GM12878 (cell line): ENCODE measurements around the gene CIDEA. TPM values are rescaled to one million over a fixed set of nuclear protein-coding genes. Genes with fewer than 3 reads are reported as not detected.
"Not testable (repeated sequence)": the region's sequence is repeated elsewhere in the genome, so short reads cannot be mapped to it uniquely, and the experiment has no call there.

Experiments
- ATAC-seq: fragments of 200-7000 bp; cut with Tn5 transposase; 3 replicates; pipeline ENCODE4 v1.9.1; 2020; ENCODE audit warnings: mild to moderate bottlenecking, moderate library complexity
- BruUV-seq: library from RNA; stranded (reverse); fragments of 400-500 nt; replicated peaks from 2 replicates; lab custom pipeline; 2021; lab: Mats Ljungman, UMichigan
- CTCF ChIA-PET: fragments of 300-600 bp; sonication (Branson Sonifier 250); formaldehyde crosslinking; extraction: SDS; loops from one replicate; lab custom pipeline; 2021; ENCODE audit warnings: inconsistent platforms; lab: Yijun Ruan, JAX
- POLR2A ChIA-PET: fragments of 350-600 bp; formaldehyde crosslinking; extraction: SDS; loops from one replicate; lab custom pipeline; 2021; ENCODE audit warnings: inconsistent platforms; lab: Charles Lee
- RAD21 ChIA-PET: fragments of 300-600 bp; sonication (Branson Sonifier 250); formaldehyde crosslinking; loops from one replicate; lab custom pipeline; 2023; ENCODE audit warnings: antibody characterized with exemption; ENCODE audit not compliant: unreplicated experiment; lab: Charles Lee
- SMC1A ChIA-PET: fragments of 300-600 bp; sonication (Branson Sonifier 250); formaldehyde crosslinking; loops from one replicate; lab custom pipeline; 2023; ENCODE audit not compliant: unreplicated experiment, uncharacterized antibody; lab: Charles Lee
- DNase-seq: peaks from one replicate; pipeline ENCODE4 v3.0.0-alpha.2; 2011; ENCODE audit warnings: low read depth, low spot score
- FAIRE-seq: peaks from 3 replicates; lab custom pipeline; 2011; peaks lifted over from hg19 to GRCh38; lab: Jason Lieb, UNC
- H2AFZ ChIP-seq: 2 replicates; pipeline ENCODE4 v1.6.0; 2011; ENCODE audit warnings: low read depth, low read length, control low read depth; ENCODE audit not compliant: control insufficient read depth
- H3K27ac ChIP-seq: 2 replicates; pipeline ENCODE4 v1.5.1; 2011; ENCODE audit warnings: control low read depth; ENCODE audit not compliant: control insufficient read depth, insufficient read depth
- H3K27me3 ChIP-seq, 2 experiments: replicated peaks in 1 of 2; 2 replicates each; pipeline versions ENCODE4 v1.6.0 to v1.6.1; 2011; ENCODE audit warnings: low read length in 1 of 2; ENCODE audit not compliant: control insufficient read depth in 2 of 2, insufficient read depth in 2 of 2
- H3K36me3 ChIP-seq, 2 experiments: 2 replicates each; pipeline ENCODE4 v1.5.1; 2011; ENCODE audit warnings: low read length in 1 of 2; ENCODE audit not compliant: control insufficient read depth in 2 of 2, insufficient read depth in 2 of 2
- H3K4me1 ChIP-seq: 2 replicates; pipeline ENCODE4 v1.6.1; 2011; ENCODE audit warnings: mild to moderate bottlenecking, low read length, moderate library complexity, mixed read lengths; ENCODE audit not compliant: control insufficient read depth, insufficient read depth
- H3K4me2 ChIP-seq: 2 replicates; pipeline ENCODE4 v1.6.0; 2011; ENCODE audit warnings: control low read depth; ENCODE audit not compliant: control insufficient read depth, insufficient read depth
- H3K4me3 ChIP-seq: fragments of 200-600 bp; sonication (generic); 2 replicates; pipeline ENCODE4 v1.5.1; 2016
- H3K79me2 ChIP-seq: 2 replicates; pipeline ENCODE4 v1.6.0; 2011; ENCODE audit warnings: low read length; ENCODE audit not compliant: control insufficient read depth, insufficient read depth
- H3K9ac ChIP-seq: 2 replicates; pipeline ENCODE4 v1.8.0; 2011; ENCODE audit warnings: low read length, control low read depth, mixed read lengths; ENCODE audit not compliant: control insufficient read depth, insufficient read depth
- H3K9me3 ChIP-seq: replicated peaks from 3 replicates; pipeline ENCODE4 v1.5.1; 2011; ENCODE audit warnings: mild to moderate bottlenecking, low read length; ENCODE audit not compliant: control insufficient read depth, insufficient read depth
- H4K20me1 ChIP-seq: 2 replicates; pipeline ENCODE4 v1.6.0; 2011; ENCODE audit not compliant: control insufficient read depth, insufficient read depth
- WGBS: methylation state at CpG from one replicate; pipeline ENCODE4 v1.1.6; 2016; ENCODE audit warnings: low lambda C conversion rate; ENCODE audit not compliant: insufficient replicate concordance, insufficient coverage; ENCODE audit errors: missing lambda C conversion rate; 5-methylcytosine and 5-hydroxymethylcytosine counted together
- in situ Hi-C: fragments of 300-500 bp; cut with MboI; formaldehyde crosslinking; loops from 9 replicates; pipeline ENCODE4 v1.14.3; 2018; ENCODE audit warnings: mixed read lengths
- intact Hi-C: fragments of 100-400 bp; cut with micrococcal nuclease; formaldehyde crosslinking; loops from one replicate; pipeline ENCODE4 v1.14.2; 2022; ENCODE audit not compliant: unreplicated experiment
- polyA plus RNA-seq, 11 experiments: library from polyadenylated mRNA; depleted of rRNA in 4 of 11; unstranded in 6 of 11; stranded (reverse) in 5 of 11; fragments of >200 nt; fragmentation: Nextera tagmentation in 4 of 11; fragmentation: Illumina TruSeq in 1 of 11; extraction: Ambion mirVana in 4 of 11; extraction: Trizol in 1 of 11; gene quantifications; 1 replicate in 1 of 11; 2 replicates in 10 of 11; pipeline versions ENCODE4 v1.2.1 to v1.2.3, GENCODE V29; 2011 to 2016; ENCODE audit warnings: inconsistent platforms in 2 of 11, missing spikeins in 2 of 11, low read depth in 1 of 11
- total RNA-seq, 4 experiments: library from RNA; depleted of rRNA in 3 of 4; stranded (reverse); fragments of >200 nt in 3 of 4; fragmentation: Illumina TruSeq in 1 of 4; extraction: Trizol in 1 of 4; gene quantifications; 2 replicates each; pipeline versions ENCODE4 v1.2.1 to v1.2.3, GENCODE V29; 2013 to 2021

The CIDEA gene
- total and polyA plus RNA-seq, 10 of the 15 experiments (the other 5 are each of a cell fraction or from before 2014, with no cell fraction given), result not detected

DNA sequence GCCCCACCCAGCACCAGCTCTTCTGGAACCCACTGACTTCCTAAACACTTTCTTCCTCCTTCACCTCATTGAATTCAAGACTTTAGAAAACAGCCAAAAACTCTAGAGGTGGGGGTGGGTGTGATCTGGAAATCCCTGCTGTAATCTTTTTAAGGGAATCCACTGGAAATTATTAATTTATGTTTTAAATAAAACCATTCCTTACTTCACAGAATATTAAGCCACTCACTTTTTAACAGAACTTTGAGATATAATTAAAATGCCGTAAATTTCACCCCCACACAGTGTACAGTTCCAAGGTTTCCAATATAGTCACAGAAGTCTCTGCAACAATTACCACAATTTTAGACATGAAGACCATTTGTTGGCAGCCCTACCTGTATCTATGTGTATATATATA is 30.8 kb upstream of the CIDEA start:
- ATAC-seq, H3K79me2 ChIP-seq, POLR2A ChIA-PET, H3K9me3 ChIP-seq, H2AFZ ChIP-seq, CTCF ChIA-PET, DNase-seq, BruUV-seq, RAD21 ChIA-PET, FAIRE-seq, intact Hi-C loops, SMC1A ChIA-PET, H3K27me3 ChIP-seq, H3K4me2 ChIP-seq, H3K4me1 ChIP-seq, H3K4me3 ChIP-seq, H3K27ac ChIP-seq, H3K36me3 ChIP-seq, in situ Hi-C loops, H4K20me1 ChIP-seq, H3K9ac ChIP-seq: not testable (repeated sequence)
- 84% methylated on average over 1 of the region's 1 CpG for WGBS

DNA sequence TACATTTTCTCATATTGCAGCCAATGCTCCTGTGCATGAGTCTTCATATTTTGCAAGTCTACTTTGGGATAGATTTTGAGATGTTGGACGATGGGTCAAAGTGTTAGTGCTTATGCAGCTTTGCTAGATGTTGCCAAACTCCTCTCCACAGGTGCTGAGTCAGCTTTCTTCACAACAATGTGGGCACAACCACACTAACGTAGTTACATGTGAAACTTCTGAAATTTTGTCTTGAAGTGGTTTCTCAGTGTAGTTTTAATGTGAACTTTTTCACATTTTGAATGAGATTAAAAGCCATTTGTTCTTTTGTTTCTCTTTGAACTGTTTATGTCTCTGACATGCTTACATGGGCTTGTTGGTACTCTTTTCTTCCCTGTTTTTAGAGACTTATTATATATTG is 27.4 kb upstream of the CIDEA start:
- H3K79me2 ChIP-seq, H3K27me3 ChIP-seq, H3K4me3 ChIP-seq, H2AFZ ChIP-seq, POLR2A ChIA-PET, CTCF ChIA-PET, H3K36me3 ChIP-seq, intact Hi-C loops, DNase-seq, H3K9ac ChIP-seq, BruUV-seq, H4K20me1 ChIP-seq, H3K27ac ChIP-seq, SMC1A ChIA-PET, FAIRE-seq, H3K4me2 ChIP-seq, H3K4me1 ChIP-seq, H3K9me3 ChIP-seq: not testable (repeated sequence)
- peak; percentile 68 for ATAC-seq
- RAD21 ChIA-PET, result interaction anchor here (0.6 kb wide), 1 partner anchor 1618 kb away, joined by 3 read pairs; no protein-coding TSS in a partner anchor
- in situ Hi-C loops, result loop anchor here (5.0 kb wide), 1 partner anchor 1620 kb away; no protein-coding TSS in a partner anchor
- 0% methylated on average over 1 of the region's 2 CpGs for WGBS

DNA sequence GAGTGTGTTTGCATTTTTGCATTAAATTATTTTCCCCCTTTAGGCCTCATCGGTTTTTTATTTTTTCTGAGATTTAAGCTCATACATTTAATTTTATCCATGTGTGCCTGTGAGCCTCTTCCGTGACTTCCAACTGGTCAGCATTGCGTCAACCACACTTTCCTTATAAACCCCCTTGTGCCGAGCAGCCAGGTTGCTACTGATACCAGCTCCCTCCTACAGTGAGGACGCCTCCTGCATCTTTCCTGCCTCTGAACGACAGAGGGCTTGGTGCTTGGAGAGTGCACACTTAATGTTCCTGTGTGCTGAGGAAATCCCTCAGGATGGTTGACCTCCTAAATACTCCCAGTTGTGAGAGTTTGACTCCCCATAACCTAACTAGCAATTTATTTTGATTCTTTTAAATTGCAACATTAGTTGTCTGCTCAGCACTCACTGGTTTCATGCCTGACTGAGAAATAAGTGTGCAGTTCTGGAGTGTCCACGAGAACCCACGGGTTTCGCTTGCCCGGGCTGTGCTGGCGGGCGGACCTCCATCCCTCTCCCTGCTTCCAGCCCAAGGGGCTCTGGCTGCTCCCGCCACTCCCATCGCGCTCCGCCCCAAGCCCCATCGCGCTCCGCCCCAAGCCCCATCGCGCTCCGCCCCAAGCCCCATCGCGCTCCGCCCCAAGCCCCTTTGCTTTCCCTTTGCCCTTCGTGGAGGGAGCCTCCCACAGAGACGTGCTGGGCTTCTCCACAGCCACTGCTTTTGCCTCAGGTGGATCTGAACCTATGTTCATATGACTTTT is 26.6 kb upstream of the CIDEA start:
- SMC1A ChIA-PET, CTCF ChIA-PET, POLR2A ChIA-PET, H3K79me2 ChIP-seq, H3K9me3 ChIP-seq, H4K20me1 ChIP-seq, ATAC-seq, intact Hi-C loops, H3K36me3 ChIP-seq, RAD21 ChIA-PET, H3K9ac ChIP-seq, FAIRE-seq, BruUV-seq, DNase-seq, H3K27me3 ChIP-seq, H3K4me1 ChIP-seq, H3K4me2 ChIP-seq, H2AFZ ChIP-seq, H3K27ac ChIP-seq, H3K4me3 ChIP-seq: not testable (repeated sequence)
- in situ Hi-C loops, result loop anchor here (5.0 kb wide), 1 partner anchor 1620 kb away; no protein-coding TSS in a partner anchor
- WGBS, result 49% methylated on average over 11 of the region's 27 CpGs

- POLR2A ChIA-PET, H4K20me1 ChIP-seq, H3K79me2 ChIP-seq, BruUV-seq, SMC1A ChIA-PET, H3K9ac ChIP-seq, CTCF ChIA-PET, H3K4me3 ChIP-seq, H2AFZ ChIP-seq, H3K9me3 ChIP-seq, RAD21 ChIA-PET, H3K36me3 ChIP-seq, H3K4me2 ChIP-seq, H3K4me1 ChIP-seq, H3K27ac ChIP-seq, intact Hi-C loops, DNase-seq, H3K27me3 ChIP-seq: not testable (repeated sequence)
- peak; percentile 50 for ATAC-seq
- WGBS, result 9% methylated on average over 1 of the region's 3 CpGs
- peak; percentile 82 for FAIRE-seq
- in situ Hi-C loops, result loop anchor here (5.0 kb wide), 1 partner anchor 1621 kb away; no protein-coding TSS in a partner anchor
Observed at GRCh38 chr18:12228308-12228707, 25.9 kb upstream of the CIDEA start.
